Heart left ventricle (tissue), 13 donors: Measurements from ENCODE around the gene DND1.

ENCODE experiments used
- POLR2A ChIP-seq, 2 donors: fragments of 450-650 bp; IDR thresholded peaks; one replicate each; pipeline ENCODE4 v1.6.1; 2017; ENCODE audit warnings: antibody characterized with exemption in 2 of 2, mild to moderate bottlenecking in 2 of 2, moderate library complexity in 2 of 2
- TF ChIP-seq, protein P1 (sequence below), 12 donors: fragments of 200-600 bp; sonication (generic) in 4 of 12; IDR thresholded peaks; one replicate each; pipeline versions ENCODE4 v1.5.0 to v1.8.0; 2018 to 2022; ENCODE audit warnings: antibody characterized with exemption in 12 of 12, mild to moderate bottlenecking in 5 of 12
- donor health status: ischemic (EF 13 %, LVEDD 7.1; RV severe dilation, severe dysfunction).
- donor health status: DM: no; HTN: yes; CAD: no.
- donor health status: DM: no; HTN: no; CAD: no.
- donor health status: ischemic (EF 25% LVEDD 6.9; RV normal size, moderate dysfunction).
- donor health status: ischemic (EF 25% LVEDD 5.7; RV mildly dilated, moderate dysfunction).
- donor health status: ischemic (EF 35%, LVEDD 5.7; RV mildly dilated, moderate dysfunction).
- donor health status: nonischemic (EF 11% LVEDD 7.7; RV severe dilation, severe dysfunction).
- donor health status: DM: yes; HTN: yes; CAD: no.
- donor health status: PGD.
- donor health status: ischemic (EF 29% LVEDD 5.4; RV normal size, mild dysfunction).
- donor health status: nonischemic (EF 23%, LVEDD 6.1; RV moderate dilation, normal function).

DNA sequence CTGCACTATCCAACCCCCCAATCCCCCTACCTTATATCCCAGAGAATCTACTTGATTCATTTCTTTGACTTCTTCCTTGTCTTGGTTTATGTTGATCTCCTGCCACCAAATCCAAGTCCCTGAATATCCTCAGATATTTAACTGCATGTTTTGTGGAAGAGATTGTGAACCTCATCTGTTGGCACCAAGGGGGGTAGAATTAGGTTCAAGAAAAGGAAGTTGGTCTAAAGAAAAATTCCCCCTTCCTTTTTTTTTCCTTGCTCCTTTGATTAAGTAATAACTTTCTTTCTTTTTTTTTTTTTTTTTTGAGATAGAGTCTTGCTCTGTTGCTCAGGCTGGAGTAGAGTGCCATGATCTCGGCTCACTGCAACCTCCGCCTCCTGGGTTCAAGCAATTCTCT is 39.9 kb downstream of the DND1 start:
- TF ChIP-seq, protein P1, sequence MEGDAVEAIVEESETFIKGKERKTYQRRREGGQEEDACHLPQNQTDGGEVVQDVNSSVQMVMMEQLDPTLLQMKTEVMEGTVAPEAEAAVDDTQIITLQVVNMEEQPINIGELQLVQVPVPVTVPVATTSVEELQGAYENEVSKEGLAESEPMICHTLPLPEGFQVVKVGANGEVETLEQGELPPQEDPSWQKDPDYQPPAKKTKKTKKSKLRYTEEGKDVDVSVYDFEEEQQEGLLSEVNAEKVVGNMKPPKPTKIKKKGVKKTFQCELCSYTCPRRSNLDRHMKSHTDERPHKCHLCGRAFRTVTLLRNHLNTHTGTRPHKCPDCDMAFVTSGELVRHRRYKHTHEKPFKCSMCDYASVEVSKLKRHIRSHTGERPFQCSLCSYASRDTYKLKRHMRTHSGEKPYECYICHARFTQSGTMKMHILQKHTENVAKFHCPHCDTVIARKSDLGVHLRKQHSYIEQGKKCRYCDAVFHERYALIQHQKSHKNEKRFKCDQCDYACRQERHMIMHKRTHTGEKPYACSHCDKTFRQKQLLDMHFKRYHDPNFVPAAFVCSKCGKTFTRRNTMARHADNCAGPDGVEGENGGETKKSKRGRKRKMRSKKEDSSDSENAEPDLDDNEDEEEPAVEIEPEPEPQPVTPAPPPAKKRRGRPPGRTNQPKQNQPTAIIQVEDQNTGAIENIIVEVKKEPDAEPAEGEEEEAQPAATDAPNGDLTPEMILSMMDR (IDR thresholded peaks at IDR 0.05) = no peak
- no peak for TF ChIP-seq POLR2A (IDR thresholded peaks at IDR 0.05)
